ENCODE measurements around the gene FTSJ3.
A peak's percentile ranks its signal among the peaks of the same experiment; 100 is the strongest.

The FTSJ3 gene

GRCh38 chr17:63848834-63849689 lies 21.6 kb upstream of the FTSJ3 start (continued):
- peak; percentile 24; the same call in 1 of the 2 replicates for TF ChIP-seq CTCF (tag by site-specific recombination; IDR thresholded peaks at IDR 0.05)
- peak; percentile 17 for TF ChIP-seq ZBTB26 (tag by site-specific recombination; optimal IDR thresholded peaks at IDR 0.05)
- TF ChIP-seq SP7 (tag by site-specific recombination; IDR thresholded peaks at IDR 0.05) = peak; percentile 62
- no peak for TF ChIP-seq SALL2 (tag by site-specific recombination; IDR thresholded peaks at IDR 0.05; ENCODE audit: borderline replicate concordance)
- TF ChIP-seq, protein P1, sequence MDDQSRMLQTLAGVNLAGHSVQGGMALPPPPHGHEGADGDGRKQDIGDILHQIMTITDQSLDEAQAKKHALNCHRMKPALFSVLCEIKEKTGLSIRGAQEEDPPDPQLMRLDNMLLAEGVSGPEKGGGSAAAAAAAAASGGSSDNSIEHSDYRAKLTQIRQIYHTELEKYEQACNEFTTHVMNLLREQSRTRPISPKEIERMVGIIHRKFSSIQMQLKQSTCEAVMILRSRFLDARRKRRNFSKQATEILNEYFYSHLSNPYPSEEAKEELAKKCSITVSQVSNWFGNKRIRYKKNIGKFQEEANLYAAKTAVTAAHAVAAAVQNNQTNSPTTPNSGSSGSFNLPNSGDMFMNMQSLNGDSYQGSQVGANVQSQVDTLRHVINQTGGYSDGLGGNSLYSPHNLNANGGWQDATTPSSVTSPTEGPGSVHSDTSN (CRISPR knock-in tag; IDR thresholded peaks at IDR 0.05) = 0 out of 2 replicates have a peak, but pooled peaks have one; percentile 56
- 0 out of 2 replicates have a peak, but pooled peaks have one; percentile 25 for TF ChIP-seq ZNF174 (tag by site-specific recombination; IDR thresholded peaks at IDR 0.05)
- TF ChIP-seq, protein P2, sequence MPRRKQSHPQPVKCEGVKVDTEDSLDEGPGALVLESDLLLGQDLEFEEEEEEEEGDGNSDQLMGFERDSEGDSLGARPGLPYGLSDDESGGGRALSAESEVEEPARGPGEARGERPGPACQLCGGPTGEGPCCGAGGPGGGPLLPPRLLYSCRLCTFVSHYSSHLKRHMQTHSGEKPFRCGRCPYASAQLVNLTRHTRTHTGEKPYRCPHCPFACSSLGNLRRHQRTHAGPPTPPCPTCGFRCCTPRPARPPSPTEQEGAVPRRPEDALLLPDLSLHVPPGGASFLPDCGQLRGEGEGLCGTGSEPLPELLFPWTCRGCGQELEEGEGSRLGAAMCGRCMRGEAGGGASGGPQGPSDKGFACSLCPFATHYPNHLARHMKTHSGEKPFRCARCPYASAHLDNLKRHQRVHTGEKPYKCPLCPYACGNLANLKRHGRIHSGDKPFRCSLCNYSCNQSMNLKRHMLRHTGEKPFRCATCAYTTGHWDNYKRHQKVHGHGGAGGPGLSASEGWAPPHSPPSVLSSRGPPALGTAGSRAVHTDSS (tag by site-specific recombination; IDR thresholded peaks at IDR 0.05) = peak; percentile 79
- no peak for TF ChIP-seq HIC1 (tag by site-specific recombination; IDR thresholded peaks at IDR 0.05)
- no peak for TF ChIP-seq ZBTB6 (tag by site-specific recombination; IDR thresholded peaks at IDR 0.05)
- no peak for TF ChIP-seq ZBTB21 (tag by site-specific recombination; IDR thresholded peaks at IDR 0.05)
- no peak for TF ChIP-seq ZNF140 (tag by site-specific recombination; IDR thresholded peaks at IDR 0.05)
- no peak for TF ChIP-seq ZNF138 (tag by site-specific recombination; IDR thresholded peaks at IDR 0.05; ENCODE audit: borderline replicate concordance)
- TF ChIP-seq ZNF596 (tag by site-specific recombination; IDR thresholded peaks at IDR 0.05) = no peak
- TF ChIP-seq ZNF600 (tag by site-specific recombination; IDR thresholded peaks at IDR 0.05) = no peak
- TF ChIP-seq ZNF585B (tag by site-specific recombination; IDR thresholded peaks at IDR 0.05) = no peak
- TF ChIP-seq ZNF510 (tag by site-specific recombination; IDR thresholded peaks at IDR 0.05; ENCODE audit: insufficient replicate concordance) = no peak
- TF ChIP-seq ZBTB48 (tag by site-specific recombination; IDR thresholded peaks at IDR 0.05) = peak; percentile 48; the same call in 1 of the 2 replicates
- TF ChIP-seq PRDM10 (tag by site-specific recombination; IDR thresholded peaks at IDR 0.05) = peak; percentile 68
- TF ChIP-seq KLF7 (tag by site-specific recombination; IDR thresholded peaks at IDR 0.05; ENCODE audit: borderline replicate concordance) = no peak
- TF ChIP-seq ZNF670 (tag by site-specific recombination; IDR thresholded peaks at IDR 0.05; ENCODE audit: low read depth) = no peak
- TF ChIP-seq, protein P3, sequence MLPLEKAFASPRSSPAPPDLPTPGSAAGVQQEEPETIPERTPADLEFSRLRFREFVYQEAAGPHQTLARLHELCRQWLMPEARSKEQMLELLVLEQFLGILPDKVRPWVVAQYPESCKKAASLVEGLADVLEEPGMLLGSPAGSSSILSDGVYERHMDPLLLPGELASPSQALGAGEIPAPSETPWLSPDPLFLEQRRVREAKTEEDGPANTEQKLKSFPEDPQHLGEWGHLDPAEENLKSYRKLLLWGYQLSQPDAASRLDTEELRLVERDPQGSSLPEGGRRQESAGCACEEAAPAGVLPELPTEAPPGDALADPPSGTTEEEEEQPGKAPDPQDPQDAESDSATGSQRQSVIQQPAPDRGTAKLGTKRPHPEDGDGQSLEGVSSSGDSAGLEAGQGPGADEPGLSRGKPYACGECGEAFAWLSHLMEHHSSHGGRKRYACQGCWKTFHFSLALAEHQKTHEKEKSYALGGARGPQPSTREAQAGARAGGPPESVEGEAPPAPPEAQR (tag by site-specific recombination; IDR thresholded peaks at IDR 0.05) = no peak
- peak; percentile 36; the same call in 1 of the 2 replicates for TF ChIP-seq SP3 (tag by site-specific recombination; IDR thresholded peaks at IDR 0.05)
- no peak for TF ChIP-seq ZNF350 (tag by site-specific recombination; IDR thresholded peaks at IDR 0.05)

All from HEK293 (cell line).